ENCODE measurements around the gene HOXA3.
A peak's percentile ranks its signal among the peaks of the same experiment; 100 is the strongest.

Gene HOXA3

DNA sequence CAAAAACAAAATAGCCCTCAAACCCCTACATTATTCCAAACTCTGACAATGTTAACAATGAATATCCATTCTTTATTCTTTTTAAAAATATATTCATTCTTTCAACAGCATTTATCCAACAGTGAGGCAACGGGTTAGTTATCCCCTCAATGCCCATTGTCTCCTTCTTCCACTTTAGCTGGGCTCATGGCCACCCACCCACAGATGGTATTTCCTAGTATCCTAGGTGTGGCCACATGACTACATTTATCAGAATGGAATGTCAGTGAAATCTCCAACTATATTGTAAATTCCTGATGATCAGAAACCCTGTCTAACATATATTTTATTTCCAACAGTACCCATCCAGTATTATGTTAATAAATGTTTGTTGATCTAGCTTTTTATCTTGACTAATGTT lies 70.2 kb downstream of the HOXA3 start:
- no peak for DNase-seq

DNA sequence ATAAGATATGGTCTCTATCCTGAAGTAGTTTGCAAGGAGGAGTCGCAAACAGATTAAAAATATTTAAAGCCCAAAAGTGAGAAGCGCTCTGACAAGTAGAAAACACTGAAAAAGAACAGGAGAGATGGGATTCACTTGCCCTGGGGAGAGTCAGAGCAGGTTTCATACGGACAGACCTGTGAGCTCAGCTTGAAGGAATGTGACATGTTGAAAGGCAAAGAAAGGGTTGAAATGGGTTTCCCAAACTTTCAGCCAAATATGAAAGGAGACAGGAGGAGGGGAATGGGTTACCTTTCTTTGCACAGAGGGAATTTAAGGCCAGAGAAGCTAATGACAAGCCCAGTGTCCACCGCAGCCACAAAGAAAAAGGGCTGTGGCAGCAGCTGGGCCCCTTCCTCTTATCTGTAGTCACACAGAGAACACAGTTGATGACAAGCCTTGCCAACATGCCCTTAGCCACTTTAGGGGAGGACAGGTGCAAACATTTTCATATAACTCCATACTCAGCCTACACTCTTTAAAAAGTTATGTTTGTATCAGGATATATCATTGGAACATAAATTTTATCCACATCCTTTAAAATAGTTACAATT lies 71.4 kb downstream of the HOXA3 start:
- no peak for DNase-seq

DNA sequence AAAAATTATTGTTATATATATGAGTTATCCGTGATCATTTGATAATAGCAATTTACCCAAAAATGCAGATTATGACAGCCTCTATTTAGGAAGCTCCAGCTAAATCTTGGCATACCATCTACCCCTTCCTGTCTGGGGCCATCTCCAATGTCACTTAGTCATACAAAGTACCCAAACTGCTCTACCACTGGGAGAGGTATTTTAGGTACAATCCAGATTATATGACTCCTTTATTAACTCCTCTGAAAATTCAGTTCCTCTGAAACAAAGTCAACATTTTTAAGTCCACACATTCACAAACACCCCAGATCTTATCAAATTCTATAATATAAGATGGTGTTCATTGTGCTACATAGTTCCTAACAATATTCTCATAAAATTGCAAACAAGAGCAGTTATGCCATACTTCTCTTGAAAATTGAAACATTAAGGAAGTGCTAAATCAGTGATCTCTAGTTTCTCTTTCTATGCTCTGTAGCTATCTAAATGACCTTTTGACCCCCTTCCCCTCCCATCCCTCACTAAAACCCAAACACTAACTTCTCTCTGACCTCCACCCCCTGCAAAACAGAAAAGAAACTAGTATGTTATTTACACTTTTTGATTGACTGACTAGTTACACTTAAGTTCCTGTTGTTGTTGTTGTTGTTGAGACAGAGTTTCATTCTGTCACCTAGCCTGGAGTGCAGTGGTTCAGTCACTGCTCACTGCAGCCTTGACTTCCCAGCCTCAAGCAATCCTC lies 73.0 kb downstream of the HOXA3 start:
- DNase-seq: no peak

GRCh38 chr7:27078616-27079233 lies 73.7 kb downstream of the HOXA3 start:
- DNase-seq: no peak

DNA sequence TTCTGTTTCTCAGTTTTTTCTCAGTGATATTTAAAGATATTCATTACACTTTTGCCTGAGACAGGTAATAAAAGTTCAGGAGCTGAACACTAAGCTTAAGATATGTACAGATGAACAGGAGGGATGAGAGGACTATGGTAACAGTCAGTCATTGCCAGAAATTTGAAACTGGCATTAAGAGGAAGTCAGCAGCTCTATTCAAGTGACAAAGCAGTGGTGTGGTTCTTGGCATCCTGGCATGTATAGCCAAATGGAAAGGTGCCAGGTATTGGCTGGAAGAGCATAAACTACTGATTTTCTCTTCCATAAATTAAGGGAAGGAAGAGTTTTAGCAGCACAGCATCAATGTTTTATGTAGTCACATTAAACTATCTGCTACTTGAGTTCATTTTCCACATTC lies 79.3 kb downstream of the HOXA3 start:
- no peak for DNase-seq

DNA sequence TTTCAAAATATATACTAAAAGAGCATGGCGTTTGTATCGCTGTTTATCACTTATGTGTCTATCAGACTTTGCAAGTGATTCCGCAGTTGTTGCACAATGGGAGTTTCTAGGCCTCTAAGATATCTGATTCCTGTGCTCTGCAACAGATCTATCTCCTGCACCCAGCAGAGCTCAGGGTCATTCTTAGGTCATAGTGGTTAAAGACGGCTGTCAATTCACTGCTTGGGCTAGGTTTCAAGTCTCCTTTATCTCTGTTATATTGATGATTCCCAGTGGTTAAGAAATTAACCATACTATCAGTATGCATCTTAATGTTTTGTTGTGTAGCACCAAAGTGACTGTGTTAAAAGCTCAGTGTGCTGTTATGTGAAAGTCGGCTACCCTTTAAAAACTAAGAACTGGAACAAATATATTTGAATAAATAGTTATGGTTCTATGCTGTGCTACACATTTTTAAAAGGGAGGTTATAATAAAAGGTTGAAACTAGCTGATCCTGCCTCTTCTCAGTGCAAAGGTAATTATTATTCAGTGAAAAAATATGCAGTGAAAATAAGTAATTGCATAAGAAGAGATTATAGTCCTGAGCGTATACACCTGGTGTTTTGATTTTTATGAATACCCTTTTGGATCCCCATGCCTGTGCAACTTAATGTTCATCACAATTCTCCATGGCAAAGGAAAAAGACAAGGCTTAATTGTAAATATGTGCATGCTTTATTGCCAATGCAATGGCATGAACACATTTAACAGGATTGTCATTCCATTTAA lies 80.6 kb downstream of the HOXA3 start:
- DNase-seq: no peak

DNA sequence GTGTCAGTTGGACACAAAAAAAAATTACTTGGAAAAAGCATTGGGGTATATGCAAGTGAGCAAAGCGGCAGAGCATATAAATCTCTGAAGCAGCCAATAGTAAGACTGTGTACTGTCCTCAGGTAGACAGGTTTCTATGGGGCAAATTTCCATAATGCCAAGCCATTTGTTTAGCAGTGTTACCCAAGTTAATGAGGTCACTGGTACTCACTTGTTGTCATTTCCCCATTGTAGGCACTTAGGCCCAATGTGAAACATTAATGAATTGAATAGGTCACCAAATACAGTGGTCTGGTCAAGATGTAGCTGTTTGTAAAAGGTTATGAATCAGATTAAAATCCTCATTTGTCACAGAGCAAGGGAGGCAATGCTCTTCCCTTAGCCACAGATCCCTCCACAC lies 84.1 kb downstream of the HOXA3 start:
- no peak for DNase-seq

DNA sequence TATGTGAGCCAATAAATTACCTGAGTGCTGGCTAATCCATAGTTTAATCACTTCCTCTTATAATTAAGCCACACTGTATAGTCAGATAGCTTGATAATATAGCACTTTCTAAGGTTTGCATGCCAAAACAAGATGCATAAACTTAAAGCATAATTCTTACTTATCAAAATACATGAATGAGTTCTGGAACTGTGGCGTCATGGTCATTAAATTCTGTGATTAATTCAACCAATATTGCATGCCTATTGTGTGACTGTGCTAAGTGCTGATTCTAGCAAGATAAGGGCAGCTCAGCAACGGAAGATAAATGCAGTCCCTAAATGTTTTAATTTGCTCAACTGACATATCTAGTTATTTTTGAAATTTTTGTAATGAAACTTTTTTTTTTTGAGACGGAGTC lies 86.2 kb downstream of the HOXA3 start:
- DNase-seq: peak; percentile 77

DNA sequence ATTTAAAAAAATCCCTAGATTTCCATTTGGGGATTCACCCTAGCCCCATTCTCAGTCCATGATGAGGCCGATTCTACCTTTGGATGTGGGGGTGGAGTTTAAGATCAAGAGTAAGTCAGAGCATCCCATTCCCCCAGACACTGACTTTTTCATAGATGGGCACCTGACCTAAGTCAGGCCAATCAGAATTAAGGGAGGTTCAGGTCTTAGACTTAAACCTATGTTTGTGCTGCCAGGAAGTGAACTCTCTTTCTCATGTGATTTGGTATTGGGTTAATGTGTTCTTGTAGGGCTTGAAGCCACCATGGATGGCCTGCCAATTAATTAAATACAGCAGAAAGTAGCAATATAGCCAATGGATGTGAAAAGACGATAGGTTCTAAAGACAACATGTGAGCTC lies 86.7 kb downstream of the HOXA3 start:
- DNase-seq: no peak

GRCh38 chr7:27064661-27065060 lies 87.7 kb downstream of the HOXA3 start:
- DNase-seq: peak; percentile 29

- DNase-seq: peak; percentile 26
Measured at GRCh38 chr7:27064159-27064558, 88.2 kb downstream of the HOXA3 start.

- DNase-seq: peak; percentile 6
Measured at GRCh38 chr7:27062946-27063345, 89.4 kb downstream of the HOXA3 start.

All from fibroblast of skin of abdomen (primary cell).